Measurements from ENCODE around the gene MALT1. TPM values are rescaled to one million over a fixed set of nuclear protein-coding genes. Genes with fewer than 3 reads are reported as not detected.
"Not testable (repeated sequence)": the region's sequence is repeated elsewhere in the genome, so short reads cannot be mapped to it uniquely, and the experiment has no call there.

The MALT1 gene
- total and polyA plus RNA-seq, 8 donors, result 3.2 to 12.9 (median 7.1) TPM

- DNase-seq, result no peak
- intact Hi-C loops (cut with DNase I), result no loop called here
- Histone ChIP-seq H3K4me1 (no peaks in the 10 kb centered on the region), H3K36me3 (no peaks in the 10 kb centered on the region), H3K4me3 (no peak overlapping the region), H3K27me3 (no peaks in the 10 kb centered on the region), H3K27ac (no peak overlapping the region), H3K9me3 (no peaks in the 10 kb centered on the region)
- no peak for TF ChIP-seq CTCF (IDR thresholded peaks at IDR 0.05)
- ATAC-seq, result peak in 2 of 4 donors; percentile 11 to 15
- FAIRE-seq, result no peak
- WGBS, 2 donors, result 77 to 85% methylated on average over 15 of the region's 15 CpGs
Measured at GRCh38 chr18:58755304-58756010, 84.2 kb downstream of the MALT1 start.

DNA sequence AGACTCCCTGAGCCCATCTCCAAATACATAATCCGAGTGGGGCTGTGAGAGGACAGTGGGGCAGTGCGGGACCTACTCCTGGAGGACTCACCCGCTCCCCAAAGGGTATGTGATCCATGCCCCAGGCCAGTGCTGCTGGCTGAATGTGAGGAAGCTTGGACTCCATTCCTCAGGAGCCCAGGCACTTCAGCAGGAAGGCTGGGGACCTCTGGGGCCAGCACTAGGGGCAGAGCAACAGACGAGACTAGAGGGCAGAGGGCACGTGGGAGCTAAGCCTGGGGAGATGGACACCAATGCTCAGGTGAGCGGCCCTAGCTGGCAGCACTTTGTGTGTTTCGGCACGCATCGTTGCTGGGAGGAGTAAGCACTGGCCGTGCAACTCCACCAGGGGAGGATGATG, 84.9 kb downstream of the MALT1 start:
- 81 to 82% methylated on average over 9 of the region's 10 CpGs for WGBS, 2 donors

DNA sequence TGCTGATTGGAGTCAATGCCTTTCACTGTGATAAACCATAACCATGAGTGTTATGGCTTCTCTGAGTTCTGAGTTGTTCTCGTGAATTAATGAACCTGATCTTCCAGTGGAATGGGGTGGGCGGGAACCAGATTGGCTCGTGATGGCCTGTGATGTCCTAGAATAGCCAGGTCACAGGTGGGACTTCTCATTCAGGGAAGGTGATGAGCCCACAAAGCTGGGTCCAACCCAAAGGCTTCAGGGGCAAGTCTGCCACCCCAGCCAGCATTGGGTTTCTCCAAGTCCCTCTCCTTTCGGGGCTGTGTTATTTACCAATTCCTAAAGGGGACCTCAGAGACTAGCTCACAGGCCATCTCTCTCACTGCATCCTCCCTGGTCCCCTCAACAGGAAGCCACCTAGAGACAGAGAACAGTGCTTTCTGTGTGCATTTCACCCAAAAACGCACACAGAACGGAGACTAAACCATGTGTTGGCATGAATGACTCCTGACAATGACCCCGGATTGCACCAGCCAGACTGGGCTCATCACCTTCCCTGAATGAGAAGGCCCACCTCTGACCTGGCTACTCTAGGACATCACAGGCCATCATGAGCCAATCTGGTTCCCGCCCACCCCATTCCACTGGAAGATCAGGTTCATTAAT, 85.5 kb downstream of the MALT1 start:
- DNase-seq (no peak), FAIRE-seq (no peak), ATAC-seq (no peak)
- Histone ChIP-seq H3K36me3 (no peaks in the 10 kb centered on the region), H3K27ac (no peak overlapping the region), H3K4me1 (peaks cover 0 to 4% (median 0%) of the 10 kb centered on the region in 3 donors), H3K9me3 (no peaks in the 10 kb centered on the region), H3K27me3 (no peaks in the 10 kb centered on the region), H3K4me3 (no peak overlapping the region)
- 80 to 91% methylated on average over 8 of the region's 8 CpGs for WGBS, 2 donors
- intact Hi-C loops (cut with DNase I), result no loop called here
- no peak for TF ChIP-seq CTCF (IDR thresholded peaks at IDR 0.05)

More for the DNA sequence above, 84.9 kb downstream of the MALT1 start:
- peaks cover 0 to under 1% (median 0%) of the 10 kb centered on the region in 3 donors for H3K4me1 ChIP-seq
- no peak for TF ChIP-seq CTCF (IDR thresholded peaks at IDR 0.05)
- no peaks in the 10 kb centered on the region for H3K36me3 ChIP-seq
- H3K9me3 ChIP-seq, result no peaks in the 10 kb centered on the region
- intact Hi-C loops (cut with DNase I), result no loop called here
- FAIRE-seq (no peak), DNase-seq (peak in 1 of 6 donors; percentile 42), ATAC-seq (peak in 1 of 4 donors; percentile 11)
- H3K27ac ChIP-seq, result no peak overlapping the region
- no peak overlapping the region for H3K4me3 ChIP-seq
- H3K27me3 ChIP-seq, result no peaks in the 10 kb centered on the region

DNA sequence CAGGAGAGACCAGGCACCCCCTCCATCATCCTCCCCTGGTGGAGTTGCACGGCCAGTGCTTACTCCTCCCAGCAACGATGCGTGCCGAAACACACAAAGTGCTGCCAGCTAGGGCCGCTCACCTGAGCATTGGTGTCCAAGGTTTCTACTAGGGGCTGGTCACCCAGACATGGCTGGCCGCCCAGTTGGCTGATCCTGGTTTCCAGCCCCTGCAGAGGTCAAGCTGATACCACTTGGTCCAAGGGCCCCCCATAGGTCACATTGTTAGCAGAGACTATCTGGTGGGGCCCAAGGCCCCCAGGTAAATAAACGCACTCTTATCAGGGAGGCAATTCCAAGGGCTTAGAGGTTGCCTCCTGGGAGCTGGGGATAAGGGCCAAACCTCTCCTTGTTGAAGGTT, 86.1 kb downstream of the MALT1 start:
- intact Hi-C loops (cut with DNase I); H3K36me3 ChIP-seq; H3K4me3 ChIP-seq; DNase-seq; H3K4me1 ChIP-seq; ATAC-seq; H3K27ac ChIP-seq; FAIRE-seq; H3K9me3 ChIP-seq; H3K27me3 ChIP-seq: not testable (repeated sequence)
- 85 to 86% methylated on average over 4 to 7 of the region's 7 CpGs for WGBS, 2 donors

DNA sequence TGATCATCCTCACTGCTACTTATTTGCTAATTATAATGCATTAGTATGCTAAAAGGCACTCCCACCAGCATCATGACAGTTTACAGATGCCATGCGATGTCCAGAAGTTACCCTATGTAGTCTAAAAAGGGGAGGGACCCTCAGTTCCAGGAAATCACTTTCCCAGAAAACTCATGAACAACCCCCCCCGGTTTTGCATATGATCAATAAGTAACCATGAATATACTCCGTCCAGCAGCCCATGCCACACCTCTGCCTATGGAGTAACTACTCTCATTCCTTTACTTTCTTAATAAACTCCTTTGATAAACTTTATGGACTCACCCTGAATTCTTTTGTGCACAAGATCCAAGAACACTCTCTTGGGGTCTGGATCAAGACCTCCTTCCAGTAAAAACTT, 86.8 kb downstream of the MALT1 start:
- peaks cover 0 to 4% (median 0%) of the 10 kb centered on the region in 3 donors for H3K4me1 ChIP-seq
- WGBS, 2 donors, result 43 to 46% methylated on average over 3 of the region's 3 CpGs
- no peak overlapping the region for H3K27ac ChIP-seq
- no peaks in the 10 kb centered on the region for H3K9me3 ChIP-seq
- ATAC-seq, result no peak
- H3K36me3 ChIP-seq, result no peaks in the 10 kb centered on the region
- no peak overlapping the region for H3K4me3 ChIP-seq
- no peak for DNase-seq
- no peak for TF ChIP-seq CTCF (IDR thresholded peaks at IDR 0.05)
- FAIRE-seq, result no peak
- no peaks in the 10 kb centered on the region for H3K27me3 ChIP-seq
- intact Hi-C loops (cut with DNase I), result no loop called here
